Erythroblast (primary cell): Measurements from ENCODE around the gene HSFX3.
"Not testable (repeated sequence)": the region's sequence is repeated elsewhere in the genome, so short reads cannot be mapped to it uniquely, and the experiment has no call there.

ENCODE experiments used
- GATA1 ChIP-seq: IDR thresholded peaks from 2 replicates; pipeline ENCODE4 v1.6.1; 2011; ENCODE audit warnings: low read depth, mild to moderate bottlenecking, control low read depth, low read length, moderate library complexity
- POLR2A ChIP-seq: IDR thresholded peaks from 2 replicates; pipeline ENCODE4 v1.6.1; 2011; ENCODE audit warnings: mild to moderate bottlenecking, low read length

DNA sequence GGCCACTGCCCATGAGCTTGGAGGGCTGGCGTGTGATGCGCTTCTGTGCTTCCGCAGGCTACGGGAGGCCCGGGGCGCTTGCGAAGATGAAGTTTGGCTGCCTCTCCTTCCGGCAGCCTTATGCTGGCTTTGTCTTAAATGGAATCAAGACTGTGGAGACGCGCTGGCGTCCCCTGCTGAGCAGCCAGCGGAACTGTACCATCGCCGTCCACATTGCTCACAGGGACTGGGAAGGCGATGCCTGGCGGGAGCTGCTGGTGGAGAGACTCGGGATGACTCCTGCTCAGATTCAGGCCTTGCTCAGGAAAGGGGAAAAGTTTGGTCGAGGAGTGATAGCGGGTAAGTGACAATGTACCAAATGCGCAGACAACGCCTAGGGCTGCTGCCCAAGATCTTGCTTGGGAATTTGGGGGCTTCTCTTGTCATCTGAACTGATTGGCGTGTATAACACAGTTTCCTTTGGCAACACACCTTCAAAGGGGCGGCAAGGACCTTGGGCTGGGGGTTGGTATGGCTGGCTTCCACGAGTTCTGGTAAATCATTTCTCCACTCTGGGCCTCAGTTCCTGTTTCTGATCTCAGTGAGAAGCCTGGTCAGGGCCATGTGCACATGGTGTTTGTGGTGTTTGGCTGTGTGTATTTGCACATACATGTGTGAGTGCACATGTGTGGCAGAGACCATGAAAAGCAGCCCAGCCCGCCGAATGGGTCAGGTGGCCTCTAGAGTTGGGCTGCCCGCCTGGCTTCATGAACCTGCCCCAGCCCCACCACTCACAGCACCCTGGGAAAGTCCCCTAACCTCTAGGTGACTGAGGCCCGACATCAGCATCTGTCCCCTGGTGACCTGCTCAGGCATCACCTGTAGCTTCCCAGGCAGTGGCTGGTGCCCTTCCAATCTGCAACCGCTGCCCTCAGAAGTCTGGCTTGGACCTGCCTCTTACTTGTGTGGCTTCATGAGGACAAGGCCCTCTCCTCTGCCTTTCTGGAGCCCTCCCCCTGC is 3.9 kb downstream of the HSFX3 start:
- not testable (repeated sequence) for TF ChIP-seq POLR2A, GATA1
